OCI-LY1 (cell line): Measurements from ENCODE around the gene PLA2G6.

Experiments used
- H2AFZ ChIP-seq: fragments of 200-600 bp; sonication (generic), shearing (Covaris generic); 2 replicates; pipeline ENCODE4 v1.6.0; 2014; ENCODE audit warnings: antibody characterized with exemption, mild to moderate bottlenecking, low read length
- H3F3A ChIP-seq: fragments of 200-600 bp; sonication (generic), shearing (Covaris generic); 2 replicates; pipeline ENCODE4 v1.6.0; 2014; ENCODE audit warnings: mild to moderate bottlenecking, antibody characterized with exemption, low read length, moderate library complexity; ENCODE audit not compliant: insufficient read depth
- H3K27ac ChIP-seq: fragments of 200-600 bp; sonication (generic); 2 replicates; pipeline ENCODE4 v1.5.1; 2014; ENCODE audit warnings: low read length, mixed run types, mild to moderate bottlenecking, low read depth; ENCODE audit not compliant: poor library complexity, severe bottlenecking
- H3K27me3 ChIP-seq: fragments of 200-600 bp; sonication (generic); 2 replicates; pipeline ENCODE4 v1.6.0; 2014; ENCODE audit warnings: antibody characterized with exemption, mild to moderate bottlenecking, low read length, moderate library complexity; ENCODE audit not compliant: insufficient read depth
- H3K36me3 ChIP-seq: fragments of 200-600 bp; sonication (generic); 2 replicates; pipeline ENCODE4 v1.6.1; 2014; ENCODE audit warnings: mild to moderate bottlenecking, antibody characterized with exemption, low read length, moderate library complexity, mixed read lengths; ENCODE audit not compliant: insufficient read depth
- H3K4me1 ChIP-seq: fragments of 200-600 bp; sonication (generic); 2 replicates; pipeline ENCODE4 v1.5.1; 2014; ENCODE audit warnings: mild to moderate bottlenecking, low read length, moderate library complexity; ENCODE audit not compliant: insufficient read depth, severe bottlenecking
- H3K4me2 ChIP-seq: fragments of 200-600 bp; sonication (generic), shearing (Covaris generic); 2 replicates; pipeline ENCODE4 v1.6.1; 2014; ENCODE audit warnings: low read length
- H3K4me3 ChIP-seq: fragments of 200-600 bp; sonication (generic); 2 replicates; pipeline ENCODE4 v1.5.1; 2014; ENCODE audit warnings: low read length, low read depth, mild to moderate bottlenecking, mixed read lengths; ENCODE audit not compliant: poor library complexity, severe bottlenecking
- H3K79me2 ChIP-seq: fragments of 200-600 bp; shearing (Covaris generic); 2 replicates; pipeline ENCODE4 v1.6.1; 2016; ENCODE audit warnings: mixed run types, low read length, mixed read lengths; ENCODE audit not compliant: insufficient read depth
- H3K9ac ChIP-seq: fragments of 200-600 bp; sonication (generic), shearing (Covaris generic); 2 replicates; pipeline ENCODE4 v1.6.1; 2014; ENCODE audit warnings: mild to moderate bottlenecking, low read length, mixed read lengths
- H3K9me2 ChIP-seq: fragments of 200-600 bp; sonication (generic), shearing (Covaris generic); 2 replicates; pipeline ENCODE4 v1.6.1; 2014; ENCODE audit warnings: low read depth, mild to moderate bottlenecking, low read length, mixed read lengths
- H3K9me3 ChIP-seq: fragments of 200-600 bp; shearing (Covaris generic); 2 replicates; pipeline ENCODE4 v1.6.1; 2014; ENCODE audit warnings: low read length, mixed read lengths
- H4K20me1 ChIP-seq: fragments of 200-600 bp; sonication (generic), shearing (Covaris generic); 2 replicates; pipeline ENCODE4 v1.6.0; 2016; ENCODE audit warnings: mild to moderate bottlenecking, low read length; ENCODE audit not compliant: insufficient read depth
- CTCF ChIP-seq: fragments of 200-600 bp; sonication (generic), shearing (Covaris generic); IDR thresholded peaks from 2 replicates; pipeline ENCODE4 v1.5.1; 2017; ENCODE audit warnings: mild to moderate bottlenecking, antibody characterized with exemption, low read length, moderate library complexity, mixed read lengths
- EZH2 ChIP-seq: fragments of 200-600 bp; sonication (generic), shearing (Covaris generic); IDR thresholded peaks from 2 replicates; pipeline ENCODE4 v1.8.0; 2017; ENCODE audit warnings: borderline replicate concordance, mixed run types, mild to moderate bottlenecking, antibody characterized with exemption, low read length, moderate library complexity, mixed read lengths

Gene PLA2G6

GRCh38 chr22:38207898-38208432 is 26.3 kb upstream of the PLA2G6 start:
- H3K9me2 ChIP-seq = no peaks in the 10 kb centered on the region
- TF ChIP-seq EZH2 = no peak
- TF ChIP-seq CTCF = no peak
- no peak overlapping the region for H3K4me2 ChIP-seq
- H3K36me3 ChIP-seq = no peaks in the 10 kb centered on the region
- H3K79me2 ChIP-seq = no peaks in the 10 kb centered on the region
- no peak overlapping the region for H3K27ac ChIP-seq
- H3F3A ChIP-seq = no peaks in the 10 kb centered on the region
- H3K4me1 ChIP-seq = peaks cover 4% of the 10 kb centered on the region
- H3K9ac ChIP-seq = no peak overlapping the region
- no peaks in the 10 kb centered on the region for H3K9me3 ChIP-seq
- no peaks in the 10 kb centered on the region; the same call in 1 of the 2 replicates for H3K27me3 ChIP-seq
- H4K20me1 ChIP-seq = no peaks in the 10 kb centered on the region
- H2AFZ ChIP-seq = no peak overlapping the region
- H3K4me3 ChIP-seq = no peak overlapping the region

- no peak overlapping the region for H3K4me2 ChIP-seq
- H3K27me3 ChIP-seq = no peaks in the 10 kb centered on the region
- no peaks in the 10 kb centered on the region for H3K36me3 ChIP-seq
- no peaks in the 10 kb centered on the region for H3K9me2 ChIP-seq
- no peaks in the 10 kb centered on the region for H3K9me3 ChIP-seq
- no peaks in the 10 kb centered on the region for H3F3A ChIP-seq
- H4K20me1 ChIP-seq = no peaks in the 10 kb centered on the region
- H3K4me3 ChIP-seq = no peak overlapping the region
- no peaks in the 10 kb centered on the region for H3K79me2 ChIP-seq
- H3K4me1 ChIP-seq = peaks cover 18% of the 10 kb centered on the region
- no peak overlapping the region for H3K27ac ChIP-seq
- TF ChIP-seq CTCF (no peak), EZH2 (no peak)
- H2AFZ ChIP-seq = no peak overlapping the region
- no peak overlapping the region for H3K9ac ChIP-seq
Observed at GRCh38 chr22:38205261-38206128, 23.9 kb upstream of the PLA2G6 start.

- no peak overlapping the region for H3K27ac ChIP-seq
- H3K9ac ChIP-seq = no peak overlapping the region
- H3K4me3 ChIP-seq = no peak overlapping the region
- no peaks in the 10 kb centered on the region for H3K9me3 ChIP-seq
- H3K9me2 ChIP-seq = no peaks in the 10 kb centered on the region
- no peaks in the 10 kb centered on the region for H3F3A ChIP-seq
- H4K20me1 ChIP-seq = no peaks in the 10 kb centered on the region
- H3K79me2 ChIP-seq = no peaks in the 10 kb centered on the region
- H2AFZ ChIP-seq = no peak overlapping the region
- no peaks in the 10 kb centered on the region for H3K36me3 ChIP-seq
- H3K4me2 ChIP-seq = no peak overlapping the region
- H3K27me3 ChIP-seq = no peaks in the 10 kb centered on the region
- no peak for TF ChIP-seq CTCF
- no peak for TF ChIP-seq EZH2
- H3K4me1 ChIP-seq = peaks cover 19% of the 10 kb centered on the region
Observed at GRCh38 chr22:38204784-38205183, 23.2 kb upstream of the PLA2G6 start.
